Transverse colon (tissue), 4 donors: Measurements from ENCODE around the gene ADGRF3. TPM values are rescaled to one million over a fixed set of nuclear protein-coding genes. Genes with fewer than 3 reads are reported as not detected.
"Not testable (repeated sequence)": the region's sequence is repeated elsewhere in the genome, so short reads cannot be mapped to it uniquely, and the experiment has no call there.

ENCODE experiments used
- DNase-seq: peaks from one replicate; pipeline ENCODE4 v3.0.0-alpha.2; 2019
- H3K27ac ChIP-seq, 4 donors: fragments of 200-600 bp; sonication (generic); 2 replicates each; pipeline ENCODE4 v1.5.1; 2016 to 2018; ENCODE audit warnings: inconsistent platforms in 4 of 4
- H3K27me3 ChIP-seq: fragments of 200-600 bp; sonication (generic); 2 replicates; pipeline ENCODE4 v1.5.1; 2017; ENCODE audit warnings: inconsistent platforms
- H3K36me3 ChIP-seq, 4 donors: fragments of 200-600 bp; sonication (generic); 2 replicates each; pipeline ENCODE4 v1.5.1; 2017 to 2019; ENCODE audit warnings: inconsistent platforms in 4 of 4
- H3K4me1 ChIP-seq, 4 donors: fragments of 200-600 bp; sonication (generic); 2 replicates each; pipeline ENCODE4 v1.5.1; 2017 to 2020; ENCODE audit warnings: inconsistent platforms in 4 of 4
- H3K4me3 ChIP-seq, 4 donors: fragments of 200-600 bp; sonication (generic); 1 replicate in 1 of 4; 2 replicates in 3 of 4; pipeline versions ENCODE4 v1.5.1 to v1.6.1; 2017 to 2019; ENCODE audit warnings: inconsistent platforms in 4 of 4
- H3K9me3 ChIP-seq, 2 donors: fragments of 200-600 bp; sonication (generic); 2 replicates each; pipeline ENCODE4 v1.5.1; 2017 to 2019; ENCODE audit warnings: inconsistent platforms in 2 of 2
- EP300 ChIP-seq: sonication (generic); formaldehyde crosslinking; IDR thresholded peaks from one replicate; pipeline ENCODE4 v1.6.1; 2017; ENCODE audit warnings: antibody characterized with exemption, low read depth
- POLR2A ChIP-seq: fragments of 450-650 bp; IDR thresholded peaks from one replicate; pipeline ENCODE4 v1.6.1; 2016; ENCODE audit warnings: antibody characterized with exemption, mild to moderate bottlenecking, moderate library complexity
- POLR2AphosphoS5 ChIP-seq, 3 donors: sonication (generic); formaldehyde crosslinking; IDR thresholded peaks; one replicate each; pipeline ENCODE4 v1.6.1; 2016; ENCODE audit warnings: antibody characterized with exemption in 3 of 3
- WGBS, 2 donors: methylation state at CpG; one replicate each; pipeline ENCODE4 v1.1.5; 2018; ENCODE audit warnings: low coverage in 1 of 2; 5-methylcytosine and 5-hydroxymethylcytosine counted together
- in situ Hi-C, 4 donors: fragments of 200-750 bp; cut with MboI; loops; one replicate each; pipeline versions ENCODE4 v1.15.0 to v1.15.1; 2017; ENCODE audit warnings: low sequenced_read_pairs in 3 of 4, low pct_ligation_motif_present in 1 of 4, low pct_unique_long_range_greater_than_20kb in 1 of 4
- intact Hi-C: fragments of 100-400 bp; cut with DNase I; formaldehyde crosslinking; loops from one replicate; pipeline ENCODE4 v1.15.1; 2023; ENCODE audit warnings: low total_unique reads
- total RNA-seq, 4 donors: library from RNA; depleted of rRNA; stranded (reverse); fragments of >200 nt; gene quantifications; one replicate each; pipeline ENCODE4 v1.1.0, GENCODE V29; 2016
- TF ChIP-seq, protein P1 (sequence below), 5 experiments: fragments of 200-600 bp in 3 of 5; fragments of 450-650 bp in 2 of 5; sonication (generic) in 3 of 5; IDR thresholded peaks; 1 replicate in 2 of 5; 2 replicates in 3 of 5; pipeline ENCODE4 v1.5.1; 2016 to 2017; ENCODE audit warnings: antibody characterized with exemption in 5 of 5, inconsistent platforms in 3 of 5, mild to moderate bottlenecking in 2 of 5, moderate library complexity in 1 of 5

The ADGRF3 gene
- total RNA-seq, 4 donors from 2014 or later, result not detected

DNA sequence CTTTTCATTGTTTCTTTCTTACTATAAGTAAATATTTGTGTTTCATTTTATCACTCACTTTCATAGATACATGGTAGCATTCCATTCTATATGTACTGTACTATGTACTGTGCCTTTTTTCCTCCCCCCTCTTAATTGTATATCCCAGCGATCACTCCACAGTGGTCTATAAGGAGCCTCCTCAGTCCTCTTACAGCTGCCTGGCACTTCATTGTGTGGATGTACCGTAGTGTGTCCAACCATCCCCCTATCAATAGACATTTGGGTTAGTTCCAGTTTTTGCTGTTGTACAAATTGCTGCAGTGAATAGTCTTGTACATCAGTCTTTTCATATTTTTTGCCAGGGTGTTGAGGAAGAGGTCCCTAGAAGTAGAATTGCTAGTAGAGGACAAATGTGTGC is 33.7 kb upstream of the ADGRF3 start:
- no peaks in the 10 kb centered on the region for H3K9me3 ChIP-seq
- intact Hi-C loops (no loop called here), in situ Hi-C loops (no loop called here)
- no peaks in the 10 kb centered on the region for H3K4me1 ChIP-seq
- TF ChIP-seq, protein P1, sequence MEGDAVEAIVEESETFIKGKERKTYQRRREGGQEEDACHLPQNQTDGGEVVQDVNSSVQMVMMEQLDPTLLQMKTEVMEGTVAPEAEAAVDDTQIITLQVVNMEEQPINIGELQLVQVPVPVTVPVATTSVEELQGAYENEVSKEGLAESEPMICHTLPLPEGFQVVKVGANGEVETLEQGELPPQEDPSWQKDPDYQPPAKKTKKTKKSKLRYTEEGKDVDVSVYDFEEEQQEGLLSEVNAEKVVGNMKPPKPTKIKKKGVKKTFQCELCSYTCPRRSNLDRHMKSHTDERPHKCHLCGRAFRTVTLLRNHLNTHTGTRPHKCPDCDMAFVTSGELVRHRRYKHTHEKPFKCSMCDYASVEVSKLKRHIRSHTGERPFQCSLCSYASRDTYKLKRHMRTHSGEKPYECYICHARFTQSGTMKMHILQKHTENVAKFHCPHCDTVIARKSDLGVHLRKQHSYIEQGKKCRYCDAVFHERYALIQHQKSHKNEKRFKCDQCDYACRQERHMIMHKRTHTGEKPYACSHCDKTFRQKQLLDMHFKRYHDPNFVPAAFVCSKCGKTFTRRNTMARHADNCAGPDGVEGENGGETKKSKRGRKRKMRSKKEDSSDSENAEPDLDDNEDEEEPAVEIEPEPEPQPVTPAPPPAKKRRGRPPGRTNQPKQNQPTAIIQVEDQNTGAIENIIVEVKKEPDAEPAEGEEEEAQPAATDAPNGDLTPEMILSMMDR (IDR thresholded peaks at IDR 0.05), result no peak
- TF ChIP-seq POLR2AphosphoS5 (IDR thresholded peaks at IDR 0.05), result no peak
- WGBS, 2 donors, result 85 to 91% methylated on average over 2 of the region's 2 CpGs
- no peak overlapping the region for H3K27ac ChIP-seq
- peaks cover 0 to 12% (median 4%) of the 10 kb centered on the region in 4 donors for H3K36me3 ChIP-seq
- DNase-seq, result no peak
- H3K27me3 ChIP-seq, result no peaks in the 10 kb centered on the region
- no peak overlapping the region for H3K4me3 ChIP-seq

DNA sequence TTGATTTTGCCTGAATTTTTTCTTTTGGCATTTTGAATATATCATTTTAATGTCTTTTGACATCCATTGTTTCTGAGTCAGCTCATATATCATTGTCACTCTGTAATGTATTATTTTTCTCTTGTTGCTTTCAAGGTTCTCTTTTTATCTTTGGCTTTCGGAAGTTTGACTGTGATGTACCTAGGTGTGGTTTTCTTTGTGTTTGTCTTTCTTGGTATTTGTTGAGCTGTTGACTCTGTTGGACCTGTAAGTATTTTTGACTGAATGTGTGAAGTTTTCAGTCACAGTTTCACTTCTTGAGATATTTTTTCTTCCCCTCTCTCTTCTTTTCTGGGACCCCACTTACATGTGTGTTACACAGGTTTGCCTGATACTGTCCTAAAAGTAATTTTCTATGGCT is 30.2 kb upstream of the ADGRF3 start:
- H3K27ac ChIP-seq, result no peak overlapping the region
- intact Hi-C loops, result no loop called here
- no peak for DNase-seq
- no peaks in the 10 kb centered on the region for H3K27me3 ChIP-seq
- WGBS, 2 donors, result 94 to 100% methylated on average over 1 of the region's 1 CpG
- TF ChIP-seq EP300 (no peak), POLR2AphosphoS5 (IDR thresholded peaks at IDR 0.05) (no peak), POLR2A (no peak)
- TF ChIP-seq, protein P1 (IDR thresholded peaks at IDR 0.05), result no peak
- in situ Hi-C loops, result no loop called here
- H3K9me3 ChIP-seq, result no peaks in the 10 kb centered on the region
- no peak overlapping the region for H3K4me3 ChIP-seq
- no peaks in the 10 kb centered on the region for H3K4me1 ChIP-seq
- peaks cover 0 to 32% (median 8%) of the 10 kb centered on the region in 4 donors for H3K36me3 ChIP-seq

- intact Hi-C loops, H3K4me3 ChIP-seq, in situ Hi-C loops, H3K27ac ChIP-seq, DNase-seq, H3K27me3 ChIP-seq, H3K9me3 ChIP-seq, H3K4me1 ChIP-seq: not testable (repeated sequence)
- WGBS, 2 donors, result 80% methylated on average over 9 of the region's 31 CpGs; no CpG with 5 or more reads in 1 of the 2 donors
- peaks cover 0 to 33% (median 15%) of the 10 kb centered on the region in 4 donors for H3K36me3 ChIP-seq
Measured at GRCh38 chr2:26370909-26371308, 24.3 kb upstream of the ADGRF3 start.

- H3K4me3 ChIP-seq, H3K27ac ChIP-seq, H3K4me1 ChIP-seq, intact Hi-C loops, H3K27me3 ChIP-seq, in situ Hi-C loops, H3K9me3 ChIP-seq, DNase-seq: not testable (repeated sequence)
- peaks cover 0 to 32% (median 13%) of the 10 kb centered on the region in 4 donors for H3K36me3 ChIP-seq
- WGBS, 2 donors, result 88% methylated on average over 2 of the region's 2 CpGs; no CpG with 5 or more reads in 1 of the 2 donors
Measured at GRCh38 chr2:26369664-26370063, 23.1 kb upstream of the ADGRF3 start.

GRCh38 chr2:26366957-26367356 is 20.4 kb upstream of the ADGRF3 start:
- TF ChIP-seq EP300 (no peak), POLR2AphosphoS5 (IDR thresholded peaks at IDR 0.05) (no peak), POLR2A (no peak)
- TF ChIP-seq, protein P1 (IDR thresholded peaks at IDR 0.05), result no peak
- WGBS, 2 donors, result 94 to 100% methylated on average over 4 to 5 of the region's 5 CpGs
- DNase-seq, result no peak
- no peaks in the 10 kb centered on the region for H3K27me3 ChIP-seq
- in situ Hi-C loops (no loop called here), intact Hi-C loops (no loop called here)
- no peak overlapping the region for H3K27ac ChIP-seq
- peaks cover 0 to 23% (median 3%) of the 10 kb centered on the region in 4 donors for H3K36me3 ChIP-seq
- no peak overlapping the region for H3K4me3 ChIP-seq
- H3K9me3 ChIP-seq, result no peaks in the 10 kb centered on the region
- peaks cover 0 to 14% (median 4%) of the 10 kb centered on the region in 4 donors for H3K4me1 ChIP-seq
